Gastroesophageal sphincter (tissue), 4 donors: Measurements from ENCODE around the gene ABO. TPM values are rescaled to one million over a fixed set of nuclear protein-coding genes. Genes with fewer than 3 reads are reported as not detected.
"Not testable (repeated sequence)": the region's sequence is repeated elsewhere in the genome, so short reads cannot be mapped to it uniquely, and the experiment has no call there.

Experiments used
- ATAC-seq: fragments of 150-250 bp; one replicate; pipeline ENCODE4 v1.9.1; 2016; ENCODE audit warnings: mild to moderate bottlenecking, moderate library complexity
- H3K27ac ChIP-seq, 4 donors: fragments of 200-600 bp; sonication (generic) in 3 of 4; 1 replicate in 3 of 4; 2 replicates in 1 of 4; pipeline ENCODE4 v1.5.1; 2016 to 2019
- H3K27me3 ChIP-seq: fragments of 200-600 bp; sonication (generic); one replicate; pipeline ENCODE4 v1.5.1; 2019
- H3K36me3 ChIP-seq, 2 donors: fragments of 200-600 bp; sonication (generic); one replicate each; pipeline ENCODE4 v1.5.1; 2019; ENCODE audit warnings: control low read depth in 1 of 2
- H3K4me1 ChIP-seq, 3 donors: fragments of 200-600 bp; sonication (generic); 1 replicate in 2 of 3; 2 replicates in 1 of 3; pipeline ENCODE4 v1.5.1; 2016 to 2019; ENCODE audit warnings: control low read depth in 2 of 3
- H3K4me3 ChIP-seq, 2 donors: fragments of 200-600 bp; sonication (generic); one replicate each; pipeline ENCODE4 v1.5.1; 2019; ENCODE audit warnings: mild to moderate bottlenecking in 1 of 2, moderate library complexity in 1 of 2
- H3K9me3 ChIP-seq, 3 donors: fragments of 200-600 bp; sonication (generic); one replicate each; pipeline ENCODE4 v1.5.1; 2017 to 2019; ENCODE audit warnings: control low read depth in 2 of 3
- CTCF ChIP-seq, 4 experiments: fragments of 200-600 bp in 2 of 4; fragments of 450-650 bp in 2 of 4; sonication (generic) in 1 of 4; IDR thresholded peaks; one replicate each; pipeline ENCODE4 v1.5.1; 2017 to 2019; ENCODE audit warnings: antibody characterized with exemption in 4 of 4, mild to moderate bottlenecking in 2 of 4, moderate library complexity in 2 of 4
- EP300 ChIP-seq: sonication (generic); formaldehyde crosslinking; IDR thresholded peaks from one replicate; pipeline ENCODE4 v1.6.1; 2017; ENCODE audit warnings: antibody characterized with exemption, mild to moderate bottlenecking
- POLR2A ChIP-seq, 2 donors: fragments of 450-650 bp; IDR thresholded peaks; one replicate each; pipeline ENCODE4 v1.6.1; 2017; ENCODE audit warnings: antibody characterized with exemption in 2 of 2, mild to moderate bottlenecking in 2 of 2, moderate library complexity in 1 of 2
- POLR2AphosphoS5 ChIP-seq: sonication (generic); formaldehyde crosslinking; IDR thresholded peaks from one replicate; pipeline ENCODE4 v1.6.1; 2017; ENCODE audit warnings: antibody characterized with exemption
- WGBS, 2 donors: methylation state at CpG; one replicate each; pipeline ENCODE4 v1.1.5; 2018; ENCODE audit warnings: low coverage in 1 of 2; 5-methylcytosine and 5-hydroxymethylcytosine counted together
- total RNA-seq, 4 donors: library from RNA; depleted of rRNA; stranded (reverse); fragments of >200 nt; gene quantifications; one replicate each; pipeline ENCODE4 v1.1.0, GENCODE V29; 2016

Gene ABO
- total RNA-seq, 4 donors from 2014 or later, result 0.47 to 10.0 (median 0.91) TPM

GRCh38 chr9:133304158-133304470 lies 29.1 kb upstream of the ABO start:
- WGBS, 2 donors, result no CpG with 5 or more reads among the region's 13 CpGs
- ATAC-seq, result no peak
- H3K27me3 ChIP-seq, result peaks cover 58% of the 10 kb centered on the region
- TF ChIP-seq CTCF (IDR thresholded peaks at IDR 0.05), result no peak
- TF ChIP-seq POLR2A (IDR thresholded peaks at IDR 0.05), result no peak
- H3K36me3 ChIP-seq, result no peaks in the 10 kb centered on the region
- no peak overlapping the region for H3K27ac ChIP-seq
- H3K4me1 ChIP-seq, result no peaks in the 10 kb centered on the region
- no peak overlapping the region for H3K4me3 ChIP-seq
- H3K9me3 ChIP-seq, result no peaks in the 10 kb centered on the region

GRCh38 chr9:133303266-133304157 lies 28.5 kb upstream of the ABO start:
- Histone ChIP-seq H3K36me3 (no peaks in the 10 kb centered on the region), H3K27ac (no peak overlapping the region), H3K27me3 (peaks cover 63% of the 10 kb centered on the region), H3K9me3 (no peaks in the 10 kb centered on the region), H3K4me1 (no peaks in the 10 kb centered on the region), H3K4me3 (no peak overlapping the region)
- 40% methylated on average over 2 of the region's 26 CpGs; no CpG with 5 or more reads in 1 of the 2 donors for WGBS, 2 donors
- no peak for TF ChIP-seq POLR2AphosphoS5
- no peak for TF ChIP-seq CTCF (IDR thresholded peaks at IDR 0.05)
- no peak for TF ChIP-seq POLR2A (IDR thresholded peaks at IDR 0.05)
- TF ChIP-seq EP300, result no peak
- ATAC-seq, result no peak

- H3K9me3 ChIP-seq, result no peaks in the 10 kb centered on the region
- H3K36me3 ChIP-seq, result no peaks in the 10 kb centered on the region
- 78 to 94% methylated on average over 6 of the region's 13 CpGs for WGBS, 2 donors
- no peak overlapping the region for H3K27ac ChIP-seq
- H3K27me3 ChIP-seq, result peaks cover 65% of the 10 kb centered on the region
- no peak for ATAC-seq
- no peaks in the 10 kb centered on the region for H3K4me1 ChIP-seq
- H3K4me3 ChIP-seq, result no peak overlapping the region
- TF ChIP-seq EP300, result no peak
- TF ChIP-seq CTCF (IDR thresholded peaks at IDR 0.05), result no peak
- TF ChIP-seq POLR2AphosphoS5, result no peak
- no peak for TF ChIP-seq POLR2A (IDR thresholded peaks at IDR 0.05)
Measured at GRCh38 chr9:133301253-133302230, 26.5 kb upstream of the ABO start.

- H3K9me3 ChIP-seq, H3K4me1 ChIP-seq, H3K27ac ChIP-seq, H3K4me3 ChIP-seq, ATAC-seq, H3K36me3 ChIP-seq: not testable (repeated sequence)
- peaks cover 66% of the 10 kb centered on the region for H3K27me3 ChIP-seq
- WGBS, 2 donors, result 69 to 100% methylated on average over 1 to 2 of the region's 16 CpGs
Measured at GRCh38 chr9:133299996-133300395, 25.0 kb upstream of the ABO start.

- Histone ChIP-seq H3K36me3 (no peaks in the 10 kb centered on the region), H3K27ac (no peak overlapping the region), H3K9me3 (peaks cover 0 to 7% (median 0%) of the 10 kb centered on the region in 3 donors), H3K4me3 (no peak overlapping the region), H3K4me1 (no peaks in the 10 kb centered on the region), H3K27me3 (peaks cover 55% of the 10 kb centered on the region)
- no peak for TF ChIP-seq POLR2A (IDR thresholded peaks at IDR 0.05)
- no peak for TF ChIP-seq POLR2AphosphoS5
- no peak for TF ChIP-seq EP300
- TF ChIP-seq CTCF (IDR thresholded peaks at IDR 0.05), result no peak
- 77 to 88% methylated on average over 1 of the region's 1 CpG for WGBS, 2 donors
- ATAC-seq, result no peak
Measured at GRCh38 chr9:133294257-133294656, 19.3 kb upstream of the ABO start.
